GM19043 (cell line): ENCODE results near the gene CAP2.
"Not testable (repeated sequence)": the region's sequence is repeated elsewhere in the genome, so short reads cannot be mapped to it uniquely, and the experiment has no call there.

Experiments used
- ATAC-seq: cut with Tn5 transposase; IDR thresholded peaks from one replicate; pipeline ENCODE4 v1.9.1; 2021; ENCODE audit warnings: low read depth; ENCODE audit not compliant: unreplicated experiment

Gene CAP2

DNA sequence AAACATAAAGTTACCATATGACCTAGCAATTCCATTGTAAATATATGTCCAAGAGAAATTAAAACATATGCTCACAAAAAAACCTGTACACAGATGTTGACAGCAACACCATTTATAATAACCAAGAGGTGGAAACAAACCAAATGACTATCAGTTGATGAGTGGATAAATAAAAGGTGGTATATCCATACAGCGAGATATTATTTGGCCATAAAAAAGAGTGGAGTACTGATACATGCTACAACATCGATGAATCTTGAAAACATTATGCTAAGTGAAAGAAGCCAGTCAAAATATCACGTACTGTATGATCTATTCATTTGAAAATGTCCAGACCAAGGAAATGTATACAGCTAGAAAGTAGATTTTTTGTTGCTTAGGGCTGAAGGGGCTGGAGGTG, 2.9 kb downstream of the CAP2 start:
- ATAC-seq, result no peak

DNA sequence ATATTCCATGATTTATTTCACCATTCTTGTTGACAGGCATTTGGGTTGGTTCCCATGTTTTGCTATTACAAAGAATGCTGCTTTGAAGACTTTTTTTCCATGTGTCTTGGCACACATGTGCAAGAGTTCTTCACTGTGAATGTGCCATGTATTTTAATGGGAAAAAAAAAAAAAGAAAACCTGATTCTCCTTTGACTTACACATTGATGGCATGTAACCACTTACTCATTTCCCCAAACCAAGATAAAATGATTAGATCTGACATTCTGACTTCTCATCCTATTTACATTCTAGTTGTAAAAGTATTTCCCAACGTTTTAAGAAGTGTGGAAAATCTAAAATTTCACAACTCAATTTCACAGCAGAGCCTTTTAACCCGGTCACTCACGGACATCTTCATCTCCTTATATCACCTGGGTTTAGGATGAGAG, 4.4 kb downstream of the CAP2 start:
- ATAC-seq, result no peak

DNA sequence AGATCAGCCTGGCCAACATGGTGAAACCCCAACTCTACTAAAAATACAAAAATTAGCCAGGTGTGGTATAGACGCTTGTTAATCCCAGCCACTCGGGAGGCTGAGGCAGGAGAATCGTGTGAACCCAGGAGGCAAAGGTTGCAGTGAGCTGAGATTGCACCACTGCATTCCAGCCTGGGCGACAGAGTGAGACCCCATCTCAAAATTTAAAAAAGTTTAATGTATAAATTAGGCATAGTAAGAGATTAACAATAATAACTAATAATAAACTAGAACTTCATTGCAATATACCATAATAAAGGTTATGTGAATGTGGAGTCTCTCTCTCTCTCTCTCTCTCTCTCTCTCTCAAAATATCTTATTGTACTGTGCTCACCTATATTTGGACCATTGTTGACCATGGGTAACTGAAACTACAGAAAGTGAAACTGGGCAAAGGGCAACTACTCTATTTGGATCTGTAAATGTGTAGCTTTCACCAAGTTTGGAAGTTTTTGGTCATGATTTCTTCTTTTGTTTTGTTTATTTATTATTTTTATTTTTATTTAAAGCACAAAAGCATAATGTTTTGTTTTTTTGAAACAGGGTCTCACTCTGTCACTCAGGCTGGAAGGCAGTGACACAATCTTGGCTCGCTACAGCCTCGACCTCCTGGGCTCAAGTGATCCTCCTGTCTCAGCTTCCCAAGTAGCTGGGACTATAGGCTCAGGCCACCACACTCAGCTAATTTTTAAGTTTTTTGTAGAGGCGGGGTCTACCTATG, 12.0 kb downstream of the CAP2 start:
- ATAC-seq, result not testable (repeated sequence)

DNA sequence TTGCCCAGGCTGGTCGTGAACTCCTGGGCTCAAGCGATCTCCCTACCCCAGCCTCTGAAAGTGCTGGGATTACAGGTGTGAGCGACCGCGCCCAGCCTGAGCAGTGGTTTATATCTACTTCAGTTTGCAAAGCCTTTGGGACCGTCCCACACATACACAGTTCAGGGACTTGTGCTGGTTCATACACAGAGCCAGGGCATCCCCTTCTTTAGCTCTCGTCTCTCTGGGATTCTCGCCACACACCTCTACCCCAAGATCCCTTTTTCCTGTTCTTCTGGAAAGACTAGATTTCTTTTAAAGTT, 12.5 kb downstream of the CAP2 start:
- ATAC-seq, result no peak

DNA sequence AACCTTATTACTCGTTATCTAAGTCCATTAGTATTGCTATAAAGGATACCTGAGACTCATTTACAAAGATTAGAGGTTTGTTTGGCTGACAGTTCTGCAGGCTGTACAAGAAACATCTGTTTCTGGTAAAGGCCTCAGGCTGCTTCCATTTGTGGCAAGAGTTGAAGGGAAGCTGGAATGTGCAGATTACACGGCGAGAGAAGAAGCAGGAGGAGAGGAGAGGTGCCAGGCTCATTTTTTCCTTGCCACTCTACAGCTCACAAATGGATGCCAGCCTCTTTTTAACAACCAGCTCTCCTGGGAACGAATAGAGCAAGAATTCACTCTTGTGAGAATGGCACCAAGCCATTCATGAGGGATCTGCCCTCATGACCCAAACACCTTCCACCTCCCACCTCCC, 14.7 kb downstream of the CAP2 start:
- no peak for ATAC-seq

DNA sequence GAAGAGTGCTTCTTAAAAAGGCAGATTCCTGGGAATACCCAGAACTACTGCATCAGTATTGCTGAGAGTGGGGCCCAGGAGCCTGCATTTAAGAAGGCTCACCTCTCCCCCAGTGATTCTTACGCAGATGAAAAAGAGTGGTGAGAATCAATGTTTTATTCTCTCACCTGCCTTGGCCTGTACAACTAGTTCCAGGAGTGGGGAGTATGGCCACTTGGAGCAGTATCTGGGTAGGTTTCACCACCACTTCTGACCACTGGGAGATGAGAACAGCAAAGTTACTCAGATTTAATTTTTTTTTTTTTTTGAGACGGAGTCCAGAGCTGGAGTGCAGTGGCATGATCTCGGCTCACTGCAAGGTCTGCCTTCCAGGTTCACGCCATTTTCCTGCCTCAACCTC, 16.9 kb downstream of the CAP2 start:
- no peak for ATAC-seq

DNA sequence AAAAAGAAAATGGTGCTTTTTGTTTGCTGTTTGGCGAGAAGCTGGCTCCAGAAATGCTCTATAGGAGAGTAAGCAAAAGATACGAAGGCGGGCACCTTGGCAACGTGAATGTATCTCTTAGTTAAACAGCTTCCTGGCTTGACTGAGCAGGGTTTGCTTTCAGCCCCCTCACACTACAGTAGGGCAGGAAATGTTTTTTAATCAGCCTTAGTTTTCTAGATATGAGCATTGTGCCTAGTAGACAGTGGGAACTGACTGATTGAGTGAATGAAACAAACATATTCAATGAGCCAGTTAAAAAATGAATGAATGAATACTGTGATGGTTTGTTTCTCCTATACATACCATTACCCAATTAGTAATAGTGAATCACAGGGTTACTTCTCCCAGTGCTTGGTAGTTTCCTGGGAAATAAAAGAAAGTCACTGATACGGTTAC, 19.9 kb downstream of the CAP2 start:
- no peak for ATAC-seq

DNA sequence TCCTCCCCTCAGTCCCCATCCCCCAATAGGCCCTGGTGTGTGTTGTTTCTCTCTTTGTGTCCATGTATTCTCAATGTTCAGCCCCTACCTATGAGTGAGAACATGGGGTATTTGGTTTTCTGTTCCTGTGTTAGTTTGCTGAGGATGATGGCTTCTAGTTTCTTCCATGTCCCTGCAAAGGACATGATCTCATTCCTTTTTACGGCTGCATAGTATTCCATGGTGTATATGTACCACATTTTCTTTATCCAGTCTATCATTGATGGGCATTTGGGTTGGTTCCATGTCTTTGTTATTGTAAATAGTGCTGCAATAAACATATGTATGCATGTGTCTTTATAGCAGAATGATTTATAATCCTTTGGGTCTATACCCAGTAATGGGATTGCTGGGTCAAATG, 21.0 kb downstream of the CAP2 start:
- not testable (repeated sequence) for ATAC-seq

DNA sequence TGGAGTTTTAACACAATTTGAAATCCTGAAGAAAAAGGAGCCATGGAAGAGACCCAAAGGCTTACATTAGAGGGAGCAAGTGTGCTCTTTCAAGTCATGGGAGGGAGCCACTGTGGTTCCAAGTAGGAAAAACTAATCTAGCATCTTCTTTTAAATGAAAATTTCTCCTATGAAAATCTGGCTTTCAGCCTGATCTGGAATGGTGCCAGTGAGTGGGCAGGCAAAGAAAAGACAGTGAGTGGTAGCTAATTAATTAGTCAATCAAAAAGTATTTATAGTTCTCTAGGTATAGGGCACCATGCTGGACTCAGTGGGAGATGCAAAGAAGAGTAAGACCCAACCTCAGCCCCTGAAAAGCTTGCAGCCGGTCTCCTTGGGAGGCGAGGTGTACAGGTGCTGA, 21.9 kb downstream of the CAP2 start:
- no peak for ATAC-seq

DNA sequence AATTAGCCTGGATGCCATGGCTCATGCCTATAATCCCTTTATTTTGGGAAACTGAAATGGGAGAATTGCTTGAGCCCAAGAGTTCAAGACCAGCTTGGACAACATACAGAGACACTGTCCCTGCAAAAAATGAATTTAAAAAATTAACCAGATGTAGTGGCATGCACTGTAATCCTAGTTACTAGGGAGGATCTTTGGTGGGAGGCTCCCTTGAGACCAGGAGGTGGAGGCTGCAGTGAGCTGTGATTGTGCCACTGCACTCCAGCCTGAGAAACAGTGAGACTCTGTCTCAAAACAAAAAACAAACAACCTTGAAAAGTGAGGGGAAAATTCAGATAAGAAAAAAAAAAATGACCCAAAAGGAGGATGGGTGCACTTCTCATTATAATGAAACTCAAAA, 23.4 kb downstream of the CAP2 start:
- no peak for ATAC-seq

DNA sequence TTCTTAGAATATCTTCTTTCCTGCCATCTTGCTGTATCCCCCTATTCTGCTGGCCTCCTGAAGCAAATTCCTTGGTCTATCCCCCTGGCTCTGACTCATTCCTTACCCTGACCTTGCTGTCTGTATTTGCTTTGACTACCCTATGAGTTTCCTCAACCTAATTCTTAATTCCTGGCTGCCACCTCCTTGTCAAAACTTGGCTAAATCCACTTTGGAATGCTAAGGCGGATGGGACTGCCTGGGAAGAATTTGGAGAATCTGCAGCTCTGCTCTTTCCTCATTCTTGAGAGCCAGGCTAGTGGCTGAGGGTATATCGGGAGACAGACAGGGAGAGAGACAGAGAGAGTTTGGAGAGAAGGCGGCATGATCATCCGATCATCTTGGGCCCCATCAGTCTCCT, 24.4 kb downstream of the CAP2 start:
- ATAC-seq, result no peak

DNA sequence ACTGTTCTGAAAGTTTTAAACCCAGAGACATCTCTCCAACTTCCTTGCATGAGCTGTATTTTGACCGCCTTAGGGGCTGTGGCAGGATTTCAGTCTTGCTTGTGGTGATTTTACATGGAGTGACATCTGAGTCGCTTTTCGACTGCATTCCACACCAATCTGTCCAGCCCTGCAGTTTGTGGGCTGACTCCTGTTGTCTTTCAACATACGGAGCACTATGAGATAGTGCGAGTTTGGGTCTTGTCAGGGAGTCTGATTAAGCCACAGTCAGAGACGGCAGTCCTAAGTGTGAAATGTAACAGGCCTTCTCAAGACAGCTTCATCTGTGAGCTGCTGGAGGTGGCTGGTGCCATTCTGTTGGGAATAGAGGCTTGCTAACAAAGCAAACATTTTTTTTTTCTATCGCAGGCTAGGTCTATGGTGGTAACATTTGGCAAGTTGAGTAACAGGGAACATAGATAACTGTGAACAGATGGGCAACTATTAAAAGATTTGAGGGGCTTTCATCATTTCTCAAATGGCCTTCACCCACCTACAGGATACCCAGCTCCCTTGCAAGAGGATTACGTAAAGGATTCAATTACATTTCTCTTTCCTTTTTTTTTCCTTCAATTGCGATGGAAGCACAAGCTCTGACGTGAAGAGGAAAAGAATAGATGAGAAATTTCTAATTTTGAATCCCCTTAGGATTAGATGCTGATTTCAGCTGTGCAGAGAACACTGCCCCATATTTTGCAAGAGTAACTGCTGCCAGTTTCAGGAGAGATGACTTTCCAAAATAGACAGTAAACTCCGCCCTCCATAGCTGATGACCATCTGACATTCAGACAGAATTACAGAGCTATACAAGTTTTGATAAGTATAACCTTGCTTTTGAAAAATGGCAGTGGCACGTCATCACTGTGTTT, 25.1 kb downstream of the CAP2 start:
- ATAC-seq, result no peak

DNA sequence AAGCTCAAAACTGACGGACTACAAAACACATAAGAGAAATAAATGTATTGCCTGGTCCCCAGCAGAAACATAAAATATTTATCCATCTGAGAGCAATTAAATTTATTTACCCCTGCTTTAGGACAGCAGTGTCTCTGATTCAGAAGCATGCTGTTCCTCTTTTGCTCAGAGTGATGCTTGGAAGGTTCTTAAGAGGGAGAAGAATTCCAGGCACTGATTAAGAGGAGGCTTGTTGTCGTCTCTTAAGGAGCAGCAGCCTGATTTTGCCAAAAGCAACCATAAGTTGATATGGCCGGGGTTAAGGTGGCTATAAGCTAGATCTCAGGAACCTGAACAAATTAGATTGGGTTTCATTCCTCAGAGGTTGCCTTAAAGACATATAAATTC, 25.8 kb downstream of the CAP2 start:
- no peak for ATAC-seq

DNA sequence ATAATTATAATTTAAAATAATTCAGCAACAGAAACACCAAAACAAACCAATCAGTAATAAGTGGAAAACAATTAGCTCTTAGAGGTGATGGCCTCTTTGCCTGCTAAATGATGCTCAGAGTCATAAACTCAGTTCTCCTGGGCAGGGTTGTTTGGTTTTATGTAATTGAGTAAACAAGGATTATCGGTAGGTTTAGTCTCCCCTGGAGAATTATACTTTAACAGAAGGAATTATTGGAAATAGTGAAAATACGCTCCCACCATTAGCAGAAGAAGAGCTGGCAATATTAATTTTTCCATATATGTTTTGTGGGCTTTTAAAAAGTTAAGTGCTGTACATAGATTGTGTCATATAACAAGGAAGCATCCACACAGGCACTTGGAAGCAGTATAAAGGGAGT, 27.0 kb downstream of the CAP2 start:
- no peak for ATAC-seq

DNA sequence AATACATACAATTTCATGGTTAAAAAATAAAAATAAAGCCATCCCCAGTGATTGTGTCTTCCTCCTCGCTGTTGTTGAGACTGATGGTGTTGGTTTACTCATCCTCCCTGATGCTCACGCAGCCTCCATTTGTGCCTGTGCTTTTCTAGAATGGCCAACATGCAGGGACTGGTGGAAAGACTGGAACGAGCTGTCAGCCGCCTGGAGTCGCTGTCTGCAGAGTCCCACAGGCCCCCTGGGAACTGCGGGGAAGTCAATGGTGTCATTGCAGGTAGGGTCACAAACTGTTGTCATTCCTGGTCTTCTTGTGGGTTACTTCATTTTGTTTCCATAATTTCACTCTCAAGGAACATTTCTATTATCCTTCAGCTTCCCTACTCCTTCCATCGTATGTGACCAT, 28.0 kb downstream of the CAP2 start:
- no peak for ATAC-seq

DNA sequence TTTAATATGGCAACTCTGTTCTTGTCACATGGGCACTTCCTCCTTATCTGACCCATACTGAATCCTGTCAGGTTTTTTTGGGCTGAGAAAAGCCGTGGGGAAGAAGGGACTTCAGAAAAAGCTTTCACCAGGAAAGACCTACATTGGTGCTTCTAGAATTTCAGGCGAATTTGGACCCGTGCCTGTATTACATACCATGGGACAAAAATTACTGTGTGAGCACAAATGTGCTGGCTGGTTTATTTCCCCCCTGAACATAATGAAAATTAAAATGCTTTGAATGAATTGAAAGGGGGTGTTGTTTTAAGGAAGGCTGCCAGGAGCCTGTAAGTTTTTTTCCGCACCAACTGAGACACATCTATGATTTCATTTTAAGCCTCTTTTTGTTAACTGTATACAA, 29.6 kb downstream of the CAP2 start:
- ATAC-seq, result no peak

DNA sequence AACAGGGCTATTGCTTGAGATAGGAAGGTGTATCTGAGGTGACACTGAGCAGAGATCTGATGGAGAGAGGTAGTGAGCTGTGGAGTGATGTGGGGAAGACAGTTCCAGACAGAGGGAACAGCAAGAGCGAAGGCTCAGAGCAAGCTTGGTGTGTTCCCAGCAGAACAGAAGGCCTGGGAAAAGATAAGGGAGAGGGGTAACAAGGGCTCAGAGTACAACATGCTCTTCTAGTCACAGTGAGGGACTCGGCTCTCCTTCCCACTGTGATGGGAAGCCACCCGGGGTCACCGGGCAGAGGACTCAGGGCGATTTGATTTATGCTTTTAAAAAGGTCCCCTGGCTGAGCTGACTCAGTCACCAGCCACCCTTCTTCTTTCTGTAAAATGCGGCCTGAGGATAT, 33.7 kb downstream of the CAP2 start:
- no peak for ATAC-seq

DNA sequence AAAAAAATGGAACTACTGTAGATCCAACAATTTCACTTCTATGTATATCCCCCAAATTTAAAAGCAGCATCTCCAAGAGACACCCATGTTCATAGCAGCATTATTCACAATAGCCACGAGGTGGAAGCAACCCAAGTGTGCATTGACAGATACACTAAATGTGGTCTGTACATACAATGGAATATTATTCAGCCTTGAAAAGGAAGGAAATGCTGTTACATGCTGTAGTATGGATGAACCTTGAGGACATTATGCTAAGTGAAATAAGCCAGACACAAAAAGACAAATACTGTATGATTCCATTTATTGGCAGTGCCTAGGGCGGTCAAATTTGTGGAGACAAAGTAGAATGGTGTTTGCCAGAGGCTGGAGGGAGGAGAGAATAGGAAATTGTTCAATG, 34.2 kb downstream of the CAP2 start:
- no peak for ATAC-seq

DNA sequence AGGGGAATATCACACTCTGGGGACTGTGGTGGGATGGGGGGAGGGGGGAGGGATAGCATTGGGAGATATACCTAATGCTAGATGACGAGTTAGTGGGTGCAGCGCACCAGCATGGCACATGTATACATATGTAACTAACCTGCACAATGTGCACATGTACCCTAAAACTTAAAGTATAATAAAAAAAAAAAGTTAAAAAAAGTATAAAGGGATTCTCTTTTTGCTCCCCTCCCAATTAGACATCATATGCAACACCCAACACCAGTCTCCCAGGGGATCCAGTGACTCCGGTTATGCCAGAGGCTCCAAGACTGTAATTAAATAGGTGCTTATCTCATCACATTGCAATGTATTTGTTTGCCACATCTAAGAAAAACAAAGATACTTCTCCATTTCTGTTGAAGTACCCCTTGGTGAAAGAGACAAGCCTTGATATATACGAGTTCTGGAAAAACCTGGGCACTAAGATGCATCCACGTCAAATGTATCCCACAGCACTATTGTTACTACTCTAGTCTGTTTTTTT, 35.3 kb downstream of the CAP2 start:
- not testable (repeated sequence) for ATAC-seq

DNA sequence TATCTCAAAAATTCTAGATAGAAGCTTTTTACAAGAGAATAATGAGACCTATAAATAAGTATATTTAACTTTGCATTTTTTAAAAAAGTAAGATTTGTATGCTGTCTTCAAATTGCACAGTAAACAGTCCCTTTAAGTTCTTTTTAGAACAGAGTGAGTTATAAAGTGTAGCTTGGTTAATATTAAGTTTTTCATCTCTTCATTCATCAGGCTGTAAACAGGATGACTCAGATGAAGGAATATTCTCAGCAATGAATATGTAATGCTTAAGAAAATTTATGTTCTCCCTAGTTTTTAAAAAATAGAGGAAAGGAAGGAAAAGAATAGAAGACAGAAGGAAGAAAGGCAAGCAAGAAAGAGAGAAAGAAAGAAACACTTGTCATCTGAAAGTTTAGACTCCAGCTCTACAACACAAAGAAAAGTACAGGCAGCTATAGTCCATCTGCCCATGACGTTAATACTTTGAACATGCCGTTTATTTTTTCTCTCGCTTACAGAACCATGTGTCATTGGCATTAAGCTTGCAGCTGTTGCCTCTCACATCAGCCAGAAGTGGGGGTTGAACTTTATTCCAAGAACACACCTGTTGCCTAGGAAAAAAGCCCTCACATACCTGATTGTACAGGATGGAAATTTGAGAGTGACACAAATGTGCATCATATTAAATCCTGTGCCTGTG, 36.1 kb downstream of the CAP2 start:
- ATAC-seq, result no peak

DNA sequence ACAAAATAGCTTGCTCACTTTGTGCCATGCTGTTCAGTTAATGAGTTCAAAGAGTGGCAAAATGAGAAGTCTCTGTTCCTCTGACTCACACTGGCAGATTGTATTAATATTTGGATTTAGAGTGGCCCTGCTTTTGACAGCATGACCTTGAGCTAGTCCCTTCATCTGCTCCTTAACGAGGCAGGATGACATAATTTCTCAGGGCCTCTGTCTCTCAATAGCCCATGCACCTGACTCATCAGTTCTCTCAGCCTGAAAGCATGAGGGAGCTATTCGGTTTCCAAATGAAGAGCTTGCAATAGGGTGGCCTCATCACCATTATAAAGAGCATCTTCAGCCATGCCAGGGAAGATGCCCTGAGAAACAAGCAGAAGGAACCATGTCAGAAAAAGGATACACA, 38.2 kb downstream of the CAP2 start:
- ATAC-seq, result no peak
